ENCODE data around the gene MGRN1. TPM values are rescaled to one million over a fixed set of nuclear protein-coding genes. Genes with fewer than 3 reads are reported as not detected.

MGRN1 gene
- total and polyA plus RNA-seq, 2 of the 13 experiments (the other 11 are each of a cell fraction or from before 2014, with no cell fraction given), result 11.9 to 12.6 TPM

GRCh38 chr16:4636196-4636595 is 11.6 kb downstream of the MGRN1 start (continued):
- TF ChIP-seq ZHX2 (IDR thresholded peaks at IDR 0.05; ENCODE audit: low read depth) (no peak), ZHX2 (CRISPR knock-in tag; IDR thresholded peaks at IDR 0.05; ENCODE audit: borderline replicate concordance) (no peak), ZNF7 (CRISPR knock-in tag; IDR thresholded peaks at IDR 0.05) (no peak), POLR2AphosphoS2 (IDR thresholded peaks at IDR 0.05; ENCODE audit: low read depth, low read length) (no peak), ZFP37 (CRISPR knock-in tag; IDR thresholded peaks at IDR 0.05; ENCODE audit: borderline replicate concordance) (no peak), TRIM24 (CRISPR knock-in tag; IDR thresholded peaks at IDR 0.05) (no peak), ZEB1 (IDR thresholded peaks at IDR 0.05; ENCODE audit: insufficient replicate concordance, low read depth) (no peak), MBD4 (IDR thresholded peaks at IDR 0.05; ENCODE audit: borderline replicate concordance, low read length) (no peak)

Measured in HepG2 (cell line).